GM12878 (cell line): ENCODE results near the gene SLC35E1. TPM values are rescaled to one million over a fixed set of nuclear protein-coding genes. Genes with fewer than 3 reads are reported as not detected.

ENCODE experiments used
- ATAC-seq: fragments of 200-7000 bp; cut with Tn5 transposase; 3 replicates; pipeline ENCODE4 v1.9.1; 2020; ENCODE audit warnings: mild to moderate bottlenecking, moderate library complexity
- BruUV-seq: library from RNA; stranded (reverse); fragments of 400-500 nt; replicated peaks from 2 replicates; lab custom pipeline; 2021; lab: Mats Ljungman, UMichigan
- CTCF ChIA-PET: fragments of 300-600 bp; sonication (Branson Sonifier 250); formaldehyde crosslinking; extraction: SDS; loops from one replicate; lab custom pipeline; 2021; ENCODE audit warnings: inconsistent platforms; lab: Yijun Ruan, JAX
- POLR2A ChIA-PET: fragments of 350-600 bp; formaldehyde crosslinking; extraction: SDS; loops from one replicate; lab custom pipeline; 2021; ENCODE audit warnings: inconsistent platforms; lab: Charles Lee
- RAD21 ChIA-PET: fragments of 300-600 bp; sonication (Branson Sonifier 250); formaldehyde crosslinking; loops from one replicate; lab custom pipeline; 2023; ENCODE audit warnings: antibody characterized with exemption; ENCODE audit not compliant: unreplicated experiment; lab: Charles Lee
- SMC1A ChIA-PET: fragments of 300-600 bp; sonication (Branson Sonifier 250); formaldehyde crosslinking; loops from one replicate; lab custom pipeline; 2023; ENCODE audit not compliant: unreplicated experiment, uncharacterized antibody; lab: Charles Lee
- DNase-seq: peaks from one replicate; pipeline ENCODE4 v3.0.0-alpha.2; 2011; ENCODE audit warnings: low read depth, low spot score
- FAIRE-seq: peaks from 3 replicates; lab custom pipeline; 2011; peaks lifted over from hg19 to GRCh38; lab: Jason Lieb, UNC
- H2AFZ ChIP-seq: 2 replicates; pipeline ENCODE4 v1.6.0; 2011; ENCODE audit warnings: low read depth, low read length, control low read depth; ENCODE audit not compliant: control insufficient read depth
- H3K27ac ChIP-seq: 2 replicates; pipeline ENCODE4 v1.5.1; 2011; ENCODE audit warnings: control low read depth; ENCODE audit not compliant: control insufficient read depth, insufficient read depth
- H3K27me3 ChIP-seq, 2 experiments: replicated peaks in 1 of 2; 2 replicates each; pipeline versions ENCODE4 v1.6.0 to v1.6.1; 2011; ENCODE audit warnings: low read length in 1 of 2; ENCODE audit not compliant: control insufficient read depth in 2 of 2, insufficient read depth in 2 of 2
- H3K36me3 ChIP-seq, 2 experiments: 2 replicates each; pipeline ENCODE4 v1.5.1; 2011; ENCODE audit warnings: low read length in 1 of 2; ENCODE audit not compliant: control insufficient read depth in 2 of 2, insufficient read depth in 2 of 2
- H3K4me1 ChIP-seq: 2 replicates; pipeline ENCODE4 v1.6.1; 2011; ENCODE audit warnings: mild to moderate bottlenecking, low read length, moderate library complexity, mixed read lengths; ENCODE audit not compliant: control insufficient read depth, insufficient read depth
- H3K4me2 ChIP-seq: 2 replicates; pipeline ENCODE4 v1.6.0; 2011; ENCODE audit warnings: control low read depth; ENCODE audit not compliant: control insufficient read depth, insufficient read depth
- H3K4me3 ChIP-seq: fragments of 200-600 bp; sonication (generic); 2 replicates; pipeline ENCODE4 v1.5.1; 2016
- H3K79me2 ChIP-seq: 2 replicates; pipeline ENCODE4 v1.6.0; 2011; ENCODE audit warnings: low read length; ENCODE audit not compliant: control insufficient read depth, insufficient read depth
- H3K9ac ChIP-seq: 2 replicates; pipeline ENCODE4 v1.8.0; 2011; ENCODE audit warnings: low read length, control low read depth, mixed read lengths; ENCODE audit not compliant: control insufficient read depth, insufficient read depth
- H3K9me3 ChIP-seq: replicated peaks from 3 replicates; pipeline ENCODE4 v1.5.1; 2011; ENCODE audit warnings: mild to moderate bottlenecking, low read length; ENCODE audit not compliant: control insufficient read depth, insufficient read depth
- H4K20me1 ChIP-seq: 2 replicates; pipeline ENCODE4 v1.6.0; 2011; ENCODE audit not compliant: control insufficient read depth, insufficient read depth
- CHD2 ChIP-seq: IDR thresholded peaks from 2 replicates; pipeline ENCODE4 v1.6.1; 2011; ENCODE audit warnings: low read depth, low read length, improper control_type of control experiment, borderline replicate concordance
- MEF2B ChIP-seq: fragments of 450-650 bp; IDR thresholded peaks from 2 replicates; pipeline ENCODE4 v1.6.1; 2018; ENCODE audit warnings: mild to moderate bottlenecking, moderate library complexity; ENCODE audit not compliant: partially characterized antibody, poor library complexity, severe bottlenecking
- RAD21 ChIP-seq: IDR thresholded peaks from 2 replicates; pipeline ENCODE4 v1.6.1; 2011; ENCODE audit warnings: mild to moderate bottlenecking, low read depth, low read length, moderate library complexity; ENCODE audit not compliant: insufficient read depth
- STAT1 ChIP-seq: fragments of 450-650 bp; conservative IDR thresholded peaks from 2 replicates; pipeline ENCODE4 v1.6.1; 2014; ENCODE audit warnings: antibody characterized with exemption, mild to moderate bottlenecking
- SUZ12 ChIP-seq: fragments of 200-600 bp; sonication (generic); IDR thresholded peaks from one replicate; pipeline ENCODE4 v1.6.1; 2018; ENCODE audit warnings: antibody characterized with exemption, mild to moderate bottlenecking; ENCODE audit not compliant: unreplicated experiment
- TCF7 ChIP-seq: IDR thresholded peaks from 2 replicates; pipeline ENCODE4 v1.6.1; 2014; ENCODE audit warnings: antibody characterized with exemption, borderline replicate concordance
- ZBED1 ChIP-seq: IDR thresholded peaks from 2 replicates; pipeline ENCODE4 v1.6.1; 2016; ENCODE audit warnings: borderline replicate concordance
- ZSCAN29 ChIP-seq: fragments of 450-650 bp; IDR thresholded peaks from 2 replicates; pipeline ENCODE4 v1.6.1; 2017; ENCODE audit warnings: mild to moderate bottlenecking, moderate library complexity
- WGBS: methylation state at CpG from one replicate; pipeline ENCODE4 v1.1.6; 2016; ENCODE audit warnings: low lambda C conversion rate; ENCODE audit not compliant: insufficient replicate concordance, insufficient coverage; ENCODE audit errors: missing lambda C conversion rate; 5-methylcytosine and 5-hydroxymethylcytosine counted together
- in situ Hi-C: fragments of 300-500 bp; cut with MboI; formaldehyde crosslinking; loops from 9 replicates; pipeline ENCODE4 v1.14.3; 2018; ENCODE audit warnings: mixed read lengths
- intact Hi-C: fragments of 100-400 bp; cut with micrococcal nuclease; formaldehyde crosslinking; loops from one replicate; pipeline ENCODE4 v1.14.2; 2022; ENCODE audit not compliant: unreplicated experiment
- polyA plus RNA-seq, 11 experiments: library from polyadenylated mRNA; depleted of rRNA in 4 of 11; unstranded in 6 of 11; stranded (reverse) in 5 of 11; fragments of >200 nt; fragmentation: Nextera tagmentation in 4 of 11; fragmentation: Illumina TruSeq in 1 of 11; extraction: Ambion mirVana in 4 of 11; extraction: Trizol in 1 of 11; gene quantifications; 1 replicate in 1 of 11; 2 replicates in 10 of 11; pipeline versions ENCODE4 v1.2.1 to v1.2.3, GENCODE V29; 2011 to 2016; ENCODE audit warnings: inconsistent platforms in 2 of 11, missing spikeins in 2 of 11, low read depth in 1 of 11
- total RNA-seq, 4 experiments: library from RNA; depleted of rRNA in 3 of 4; stranded (reverse); fragments of >200 nt in 3 of 4; fragmentation: Illumina TruSeq in 1 of 4; extraction: Trizol in 1 of 4; gene quantifications; 2 replicates each; pipeline versions ENCODE4 v1.2.1 to v1.2.3, GENCODE V29; 2013 to 2021
- TF ChIP-seq, protein P1 (sequence below): fragments of 450-650 bp; IDR thresholded peaks from 2 replicates; pipeline ENCODE4 v1.6.1; 2016; ENCODE audit warnings: mild to moderate bottlenecking, moderate library complexity, borderline replicate concordance
- TF ChIP-seq, protein P2 (sequence below): fragments of 150-350 bp; IDR thresholded peaks from 2 replicates; pipeline ENCODE4 v1.6.1; 2014; ENCODE audit warnings: mild to moderate bottlenecking, low read depth, low read length
- TF ChIP-seq, protein P3 (sequence below): fragments of 450-650 bp; formaldehyde crosslinking; IDR thresholded peaks from 2 replicates; pipeline ENCODE4 v1.4.0; 2022; ENCODE audit warnings: mild to moderate bottlenecking, moderate library complexity

SLC35E1 gene
- total and polyA plus RNA-seq, 10 of the 15 experiments (the other 5 are each of a cell fraction or from before 2014, with no cell fraction given), result 11.3 to 37.7 (median 22.1) TPM

DNA sequence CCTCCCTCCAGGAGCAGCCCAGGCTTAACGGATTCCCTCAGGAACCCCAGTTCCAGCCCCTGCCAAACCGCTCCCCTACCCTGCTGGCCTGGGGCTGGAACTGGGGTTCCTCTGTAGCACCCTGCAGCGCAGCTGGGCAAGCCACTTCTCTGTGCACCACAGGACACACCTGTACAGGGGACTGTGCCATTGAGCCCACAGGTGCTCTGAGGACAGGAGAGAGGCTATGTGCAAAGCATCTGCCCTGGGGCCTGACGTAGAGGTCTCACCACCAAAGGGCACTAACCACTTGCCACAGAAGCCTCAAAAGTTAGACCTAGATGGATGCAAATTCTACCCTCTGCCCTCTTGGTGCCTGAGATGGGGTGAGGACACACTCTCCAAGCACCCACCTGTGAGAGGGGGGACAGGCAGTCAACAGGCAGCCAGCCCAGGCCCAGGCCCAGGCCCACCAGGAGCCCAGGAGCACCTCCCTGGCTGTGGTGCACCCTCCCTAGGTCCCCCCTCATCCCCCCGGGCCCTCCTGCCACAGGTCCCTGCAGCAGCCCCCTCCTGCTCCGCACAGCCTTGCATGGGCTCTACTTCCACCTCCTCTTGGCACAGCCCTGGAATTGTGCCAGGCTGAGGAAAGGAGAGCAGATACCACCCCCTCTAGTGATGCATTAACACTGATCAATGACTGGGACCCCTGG, 27.6 kb upstream of the SLC35E1 start (continued):
- TF ChIP-seq, protein P1, sequence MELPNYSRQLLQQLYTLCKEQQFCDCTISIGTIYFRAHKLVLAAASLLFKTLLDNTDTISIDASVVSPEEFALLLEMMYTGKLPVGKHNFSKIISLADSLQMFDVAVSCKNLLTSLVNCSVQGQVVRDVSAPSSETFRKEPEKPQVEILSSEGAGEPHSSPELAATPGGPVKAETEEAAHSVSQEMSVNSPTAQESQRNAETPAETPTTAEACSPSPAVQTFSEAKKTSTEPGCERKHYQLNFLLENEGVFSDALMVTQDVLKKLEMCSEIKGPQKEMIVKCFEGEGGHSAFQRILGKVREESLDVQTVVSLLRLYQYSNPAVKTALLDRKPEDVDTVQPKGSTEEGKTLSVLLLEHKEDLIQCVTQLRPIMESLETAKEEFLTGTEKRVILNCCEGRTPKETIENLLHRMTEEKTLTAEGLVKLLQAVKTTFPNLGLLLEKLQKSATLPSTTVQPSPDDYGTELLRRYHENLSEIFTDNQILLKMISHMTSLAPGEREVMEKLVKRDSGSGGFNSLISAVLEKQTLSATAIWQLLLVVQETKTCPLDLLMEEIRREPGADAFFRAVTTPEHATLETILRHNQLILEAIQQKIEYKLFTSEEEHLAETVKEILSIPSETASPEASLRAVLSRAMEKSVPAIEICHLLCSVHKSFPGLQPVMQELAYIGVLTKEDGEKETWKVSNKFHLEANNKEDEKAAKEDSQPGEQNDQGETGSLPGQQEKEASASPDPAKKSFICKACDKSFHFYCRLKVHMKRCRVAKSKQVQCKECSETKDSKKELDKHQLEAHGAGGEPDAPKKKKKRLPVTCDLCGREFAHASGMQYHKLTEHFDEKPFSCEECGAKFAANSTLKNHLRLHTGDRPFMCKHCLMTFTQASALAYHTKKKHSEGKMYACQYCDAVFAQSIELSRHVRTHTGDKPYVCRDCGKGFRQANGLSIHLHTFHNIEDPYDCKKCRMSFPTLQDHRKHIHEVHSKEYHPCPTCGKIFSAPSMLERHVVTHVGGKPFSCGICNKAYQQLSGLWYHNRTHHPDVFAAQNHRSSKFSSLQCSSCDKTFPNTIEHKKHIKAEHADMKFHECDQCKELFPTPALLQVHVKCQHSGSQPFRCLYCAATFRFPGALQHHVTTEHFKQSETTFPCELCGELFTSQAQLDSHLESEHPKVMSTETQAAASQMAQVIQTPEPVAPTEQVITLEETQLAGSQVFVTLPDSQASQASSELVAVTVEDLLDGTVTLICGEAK, result no peak
- no peak for TF ChIP-seq TCF7
- TF ChIP-seq SUZ12, result no peak
- no peak for TF ChIP-seq ZSCAN29
- no peak for TF ChIP-seq RAD21

DNA sequence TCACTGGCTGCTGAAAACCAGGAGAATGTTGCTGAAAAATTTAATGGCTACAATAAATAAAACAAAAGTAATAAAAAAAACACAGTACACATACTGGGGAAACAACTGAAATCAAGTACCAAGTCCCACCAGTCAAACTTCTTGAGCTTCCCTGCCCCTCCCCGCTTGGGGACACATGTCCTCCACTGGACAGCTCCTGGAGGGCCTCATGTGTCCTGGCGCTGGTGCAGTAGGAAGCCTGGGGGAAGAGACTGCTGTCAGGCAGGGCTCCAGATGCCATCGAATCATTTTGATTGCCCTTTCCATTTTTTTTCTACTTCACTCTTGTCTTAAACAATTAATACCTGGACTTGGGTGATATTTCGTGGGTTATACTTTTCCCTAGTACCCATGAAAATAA, 26.6 kb upstream of the SLC35E1 start:
- Histone ChIP-seq H3K9me3 (no peaks in the 10 kb centered on the region), H4K20me1 (peaks cover 10% of the 10 kb centered on the region; the same call in 1 of the 2 replicates), H3K4me3 (no peak overlapping the region), H3K4me1 (peaks cover 27% of the 10 kb centered on the region), H3K36me3 (peaks cover 0 to 9% of the 10 kb centered on the region in 2 experiments; a peak in 3 of 4 replicates), H3K9ac (no peak overlapping the region), H3K4me2 (no peak overlapping the region), H3K27ac (no peak overlapping the region), H3K79me2 (peaks cover 92% of the 10 kb centered on the region), H3K27me3 (no peaks in the 10 kb centered on the region), H2AFZ (no peak overlapping the region)
- no peak for ATAC-seq
- WGBS, result 80% methylated on average over 4 of the region's 4 CpGs
- ChIA-PET SMC1A (no interaction called here), CTCF (no interaction called here), POLR2A (interaction anchor here (0.5 kb wide), 1 partner anchor 56 kb away, joined by 5 read pairs; no protein-coding TSS in a partner anchor), RAD21 (interaction anchor here (2.2 kb wide), 1 partner anchor 14 kb away, joined by 5 read pairs; no protein-coding TSS in a partner anchor)
- intact Hi-C loops, result no loop called here
- in situ Hi-C loops, result loop anchor here (25.0 kb wide), 1 partner anchor 2012 kb away; the partner anchor contains the start of gene CLEC17A
- BruUV-seq, result no TSS peak
- no peak for DNase-seq
- no peak for FAIRE-seq
- TF ChIP-seq STAT1 (no peak), CHD2 (no peak), TCF7 (no peak), ZBED1 (no peak), ZSCAN29 (no peak), MEF2B (no peak)
- TF ChIP-seq, protein P2, sequence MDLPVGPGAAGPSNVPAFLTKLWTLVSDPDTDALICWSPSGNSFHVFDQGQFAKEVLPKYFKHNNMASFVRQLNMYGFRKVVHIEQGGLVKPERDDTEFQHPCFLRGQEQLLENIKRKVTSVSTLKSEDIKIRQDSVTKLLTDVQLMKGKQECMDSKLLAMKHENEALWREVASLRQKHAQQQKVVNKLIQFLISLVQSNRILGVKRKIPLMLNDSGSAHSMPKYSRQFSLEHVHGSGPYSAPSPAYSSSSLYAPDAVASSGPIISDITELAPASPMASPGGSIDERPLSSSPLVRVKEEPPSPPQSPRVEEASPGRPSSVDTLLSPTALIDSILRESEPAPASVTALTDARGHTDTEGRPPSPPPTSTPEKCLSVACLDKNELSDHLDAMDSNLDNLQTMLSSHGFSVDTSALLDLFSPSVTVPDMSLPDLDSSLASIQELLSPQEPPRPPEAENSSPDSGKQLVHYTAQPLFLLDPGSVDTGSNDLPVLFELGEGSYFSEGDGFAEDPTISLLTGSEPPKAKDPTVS, result no peak
- TF ChIP-seq, protein P3, sequence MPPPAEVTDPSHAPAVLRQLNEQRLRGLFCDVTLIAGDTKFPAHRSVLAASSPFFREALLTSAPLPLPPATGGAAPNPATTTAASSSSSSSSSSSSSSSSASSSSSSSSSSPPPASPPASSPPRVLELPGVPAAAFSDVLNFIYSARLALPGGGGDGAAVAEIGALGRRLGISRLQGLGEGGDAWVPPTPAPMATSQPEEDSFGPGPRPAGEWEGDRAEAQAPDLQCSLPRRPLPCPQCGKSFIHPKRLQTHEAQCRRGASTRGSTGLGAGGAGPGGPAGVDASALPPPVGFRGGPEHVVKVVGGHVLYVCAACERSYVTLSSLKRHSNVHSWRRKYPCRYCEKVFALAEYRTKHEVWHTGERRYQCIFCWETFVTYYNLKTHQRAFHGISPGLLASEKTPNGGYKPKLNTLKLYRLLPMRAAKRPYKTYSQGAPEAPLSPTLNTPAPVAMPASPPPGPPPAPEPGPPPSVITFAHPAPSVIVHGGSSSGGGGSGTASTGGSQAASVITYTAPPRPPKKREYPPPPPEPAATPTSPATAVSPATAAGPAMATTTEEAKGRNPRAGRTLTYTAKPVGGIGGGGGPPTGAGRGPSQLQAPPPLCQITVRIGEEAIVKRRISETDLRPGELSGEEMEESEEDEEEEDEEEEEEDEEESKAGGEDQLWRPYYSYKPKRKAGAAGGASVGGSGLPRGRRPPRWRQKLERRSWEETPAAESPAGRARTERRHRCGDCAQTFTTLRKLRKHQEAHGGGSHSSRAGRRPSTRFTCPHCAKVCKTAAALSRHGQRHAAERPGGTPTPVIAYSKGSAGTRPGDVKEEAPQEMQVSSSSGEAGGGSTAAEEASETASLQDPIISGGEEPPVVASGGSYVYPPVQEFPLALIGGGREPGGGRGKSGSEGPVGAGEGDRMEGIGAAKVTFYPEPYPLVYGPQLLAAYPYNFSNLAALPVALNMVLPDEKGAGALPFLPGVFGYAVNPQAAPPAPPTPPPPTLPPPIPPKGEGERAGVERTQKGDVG, result no peak
